Transverse colon (tissue), 4 donors: ENCODE measurements around the gene GRB7.

Experiments
- CTCF ChIP-seq, 5 experiments: fragments of 200-600 bp in 3 of 5; fragments of 450-650 bp in 2 of 5; sonication (generic) in 3 of 5; IDR thresholded peaks; 1 replicate in 2 of 5; 2 replicates in 3 of 5; pipeline ENCODE4 v1.5.1; 2016 to 2017; ENCODE audit warnings: antibody characterized with exemption in 5 of 5, inconsistent platforms in 3 of 5, mild to moderate bottlenecking in 2 of 5, moderate library complexity in 1 of 5
- POLR2A ChIP-seq: fragments of 450-650 bp; IDR thresholded peaks from one replicate; pipeline ENCODE4 v1.6.1; 2016; ENCODE audit warnings: antibody characterized with exemption, mild to moderate bottlenecking, moderate library complexity
- POLR2AphosphoS5 ChIP-seq, 3 donors: sonication (generic); formaldehyde crosslinking; IDR thresholded peaks; one replicate each; pipeline ENCODE4 v1.6.1; 2016; ENCODE audit warnings: antibody characterized with exemption in 3 of 3

GRCh38 chr17:39751016-39751543 lies 13.3 kb downstream of the GRB7 start:
- TF ChIP-seq POLR2A: no peak
- no peak for TF ChIP-seq CTCF (IDR thresholded peaks at IDR 0.05)
- TF ChIP-seq POLR2AphosphoS5 (IDR thresholded peaks at IDR 0.05): no peak
